HG02763 (cell line): Measurements from ENCODE around the gene APOL3.
"Not testable (repeated sequence)": the region's sequence is repeated elsewhere in the genome, so short reads cannot be mapped to it uniquely, and the experiment has no call there.

Experiments
- ATAC-seq: cut with Tn5 transposase; IDR thresholded peaks from one replicate; pipeline ENCODE4 v1.9.1; 2021; ENCODE audit warnings: mild to moderate bottlenecking, moderate library complexity; ENCODE audit not compliant: unreplicated experiment

The APOL3 gene

DNA sequence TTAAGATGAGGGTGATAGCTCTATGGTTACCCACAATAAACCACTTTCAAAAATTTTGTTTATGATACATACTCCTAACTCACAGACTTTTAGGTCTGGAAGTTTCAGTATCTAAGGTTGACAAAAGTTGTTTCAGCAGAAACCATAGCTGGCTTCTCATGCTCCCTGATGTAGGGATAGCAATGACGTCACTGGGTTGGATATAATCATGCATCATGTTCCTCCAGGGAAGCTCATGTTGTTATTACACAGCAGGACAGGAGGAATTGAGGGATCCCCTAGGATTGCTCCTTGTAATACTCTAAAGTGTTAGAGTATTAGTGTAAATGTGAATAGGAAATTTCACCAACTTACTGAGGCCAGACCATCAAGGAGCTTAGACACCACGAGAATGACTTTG lies 23.6 kb downstream of the APOL3 start:
- ATAC-seq: no peak

- ATAC-seq: no peak
Observed at GRCh38 chr22:36136475-36136874, 24.1 kb downstream of the APOL3 start.

- ATAC-seq: no peak
Observed at GRCh38 chr22:36135306-36135980, 25.1 kb downstream of the APOL3 start.

DNA sequence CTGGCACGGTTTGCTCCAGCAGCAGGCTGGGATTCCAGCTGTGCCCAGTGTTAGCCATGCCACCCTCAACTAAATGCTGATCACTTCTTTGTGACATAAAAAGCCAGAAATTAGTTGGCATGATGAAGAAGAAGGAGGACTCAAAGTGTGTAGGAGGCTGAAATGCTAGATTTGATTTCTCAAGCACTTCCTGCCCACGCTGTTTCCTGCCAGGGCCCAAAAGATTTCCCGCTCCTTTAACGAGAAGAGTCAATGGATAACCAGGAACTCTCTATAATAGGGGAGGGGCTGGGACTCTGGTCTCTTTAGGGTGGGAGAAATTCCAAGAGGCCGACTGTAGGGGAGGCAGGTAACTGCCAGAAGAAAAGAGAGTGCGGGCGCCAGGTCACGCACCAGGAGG lies 26.4 kb downstream of the APOL3 start:
- ATAC-seq: no peak

GRCh38 chr22:36131907-36132306 lies 28.6 kb downstream of the APOL3 start:
- ATAC-seq: no peak

GRCh38 chr22:36129486-36130388 lies 30.8 kb downstream of the APOL3 start:
- ATAC-seq: no peak

- ATAC-seq: no peak
Observed at GRCh38 chr22:36129071-36129470, 31.5 kb downstream of the APOL3 start.

GRCh38 chr22:36125994-36126531 lies 34.5 kb downstream of the APOL3 start:
- ATAC-seq: no peak

GRCh38 chr22:36125434-36125833 lies 35.1 kb downstream of the APOL3 start:
- no peak for ATAC-seq

GRCh38 chr22:36124666-36125065 lies 35.9 kb downstream of the APOL3 start:
- no peak for ATAC-seq

DNA sequence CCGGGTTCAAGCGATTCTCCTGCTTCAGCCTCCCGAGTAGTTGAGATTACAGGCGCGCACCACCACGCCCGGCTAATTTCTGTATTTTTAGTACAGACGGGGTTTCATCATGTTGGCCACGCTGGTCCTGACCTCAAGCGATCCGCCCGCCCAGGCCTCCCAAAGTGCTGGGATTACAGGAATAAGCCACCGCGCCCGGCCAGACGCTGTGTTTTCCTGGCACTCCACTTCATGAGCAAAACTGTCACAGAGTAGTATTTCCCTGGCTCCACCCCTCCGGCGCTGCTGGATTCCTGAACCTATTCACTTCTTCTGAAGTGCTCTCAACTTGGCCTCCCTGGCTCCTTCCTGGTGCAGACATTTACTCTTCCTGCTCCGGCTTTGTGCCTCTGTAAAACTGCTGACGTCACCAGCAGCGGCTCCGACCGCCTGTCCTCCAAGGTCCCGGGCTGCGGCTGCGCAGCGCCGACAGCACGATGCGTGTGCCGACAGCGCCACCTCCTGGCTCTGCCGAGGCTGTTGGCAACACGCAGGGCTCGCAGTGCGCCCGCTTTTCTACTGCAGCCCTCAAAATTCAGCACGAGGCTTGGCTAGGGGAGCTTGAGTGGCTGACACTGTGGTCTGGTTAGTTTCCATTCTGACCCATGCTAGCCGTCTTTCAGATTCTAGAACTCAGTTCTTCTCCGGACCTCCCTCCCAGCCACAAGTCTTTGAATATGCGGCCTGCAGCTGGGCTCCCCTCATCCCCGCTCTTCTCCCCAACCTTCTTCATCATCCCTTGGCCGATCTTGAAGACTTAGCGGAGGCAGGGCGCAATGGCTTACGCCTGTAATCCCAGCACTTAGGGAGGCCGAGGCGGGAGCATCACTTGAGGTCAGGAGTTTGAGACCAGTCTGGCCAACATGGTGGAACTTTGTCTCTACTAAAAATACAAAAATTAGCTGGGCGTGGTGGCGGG lies 36.6 kb downstream of the APOL3 start:
- peak; percentile 91 for ATAC-seq

GRCh38 chr22:36120621-36121351 lies 39.8 kb downstream of the APOL3 start:
- not testable (repeated sequence) for ATAC-seq

GRCh38 chr22:36117053-36117554 lies 43.5 kb downstream of the APOL3 start:
- ATAC-seq: no peak

DNA sequence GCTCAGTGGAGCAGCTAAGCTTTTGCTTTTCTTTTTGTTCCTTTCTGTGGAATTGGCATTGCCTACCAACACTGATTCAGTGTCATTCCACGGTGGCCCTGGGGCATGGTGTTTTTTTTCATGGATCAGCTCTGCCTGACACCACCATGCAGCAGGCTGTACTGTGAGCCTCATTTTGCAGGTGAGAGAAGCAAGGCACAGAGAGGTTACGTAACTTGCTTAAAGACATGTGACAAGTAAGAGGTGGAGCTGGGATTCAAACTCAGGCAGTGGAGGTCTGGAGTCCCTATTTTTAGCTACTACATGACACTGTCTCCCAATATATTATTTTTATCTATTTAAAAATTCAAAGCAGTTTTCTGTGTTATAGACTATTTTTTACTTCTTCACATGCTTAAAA lies 44.4 kb downstream of the APOL3 start:
- ATAC-seq: no peak

- ATAC-seq: no peak
Observed at GRCh38 chr22:36113121-36113520, 47.4 kb downstream of the APOL3 start.

- ATAC-seq: no peak
Observed at GRCh38 chr22:36111316-36111715, 49.2 kb downstream of the APOL3 start.

DNA sequence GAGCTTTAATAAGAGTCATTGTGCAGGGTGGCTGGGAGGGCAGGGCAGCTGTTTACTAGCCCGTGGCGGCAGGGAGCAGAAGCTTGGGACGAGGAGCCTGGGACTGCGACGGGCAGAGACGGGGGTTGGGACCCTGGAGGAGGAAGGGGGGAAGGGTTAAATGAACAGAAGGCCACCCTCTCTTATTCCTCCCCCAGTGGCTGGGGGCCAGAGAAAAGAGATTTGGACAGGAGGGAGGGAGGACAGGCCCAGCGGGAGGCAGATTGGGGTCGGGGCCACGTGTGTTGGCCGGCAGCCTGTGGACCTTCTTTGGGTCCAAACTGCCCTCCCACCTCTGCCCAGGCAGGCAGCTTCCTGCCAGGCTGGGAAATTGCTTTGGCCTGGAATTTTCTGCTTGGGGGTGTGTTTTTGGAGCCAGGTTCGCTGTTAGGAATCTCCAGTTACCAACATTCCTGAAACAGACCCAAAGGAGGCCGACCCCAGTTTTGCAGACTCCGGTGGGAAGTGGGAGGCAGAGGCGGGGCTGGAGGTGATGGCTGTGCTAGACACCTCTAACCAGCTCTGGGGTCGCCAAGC lies 50.2 kb downstream of the APOL3 start:
- no peak for ATAC-seq

GRCh38 chr22:36107436-36107835 lies 53.1 kb downstream of the APOL3 start:
- ATAC-seq: no peak

DNA sequence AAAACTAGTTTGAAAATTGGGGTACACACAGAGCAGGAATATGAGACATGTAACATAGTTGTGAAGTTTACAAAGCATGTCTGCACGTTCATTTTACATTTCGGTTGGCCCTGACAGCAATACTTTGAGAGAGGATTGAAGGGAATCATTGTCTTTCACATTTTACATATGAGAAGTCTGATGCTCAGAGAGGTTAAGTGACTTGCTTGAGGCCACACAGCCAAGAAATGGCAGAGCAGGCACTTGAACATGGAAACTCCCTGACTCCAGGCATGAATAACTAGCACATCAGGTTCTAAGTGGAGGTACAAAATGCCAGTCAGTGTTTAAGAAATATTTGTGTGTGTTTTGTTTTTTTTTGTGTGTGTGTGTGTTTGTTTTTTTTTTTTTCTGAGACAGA lies 53.6 kb downstream of the APOL3 start:
- ATAC-seq: no peak

DNA sequence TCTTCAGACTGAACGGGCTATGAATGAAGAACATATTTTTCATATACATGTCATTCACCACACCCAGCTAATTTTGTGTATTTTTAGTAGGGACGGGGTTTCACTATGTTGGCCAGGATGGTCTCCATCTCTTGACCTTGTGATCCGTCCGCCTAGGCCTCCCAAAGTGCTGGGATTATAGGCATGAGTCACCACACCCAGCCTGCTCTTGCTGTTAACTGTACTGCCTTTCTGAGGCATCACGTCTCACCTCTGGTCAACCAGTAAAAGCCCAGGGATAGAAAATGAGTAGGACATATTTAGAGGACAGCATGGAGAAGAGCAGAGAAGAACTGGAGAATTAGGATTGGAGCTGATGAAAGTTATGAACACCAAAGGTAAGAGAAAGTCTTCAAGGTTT lies 55.6 kb downstream of the APOL3 start:
- ATAC-seq: no peak
